Dermis blood vessel endothelial cell (primary cell): ENCODE results near the gene BDNF. TPM values are rescaled to one million over a fixed set of nuclear protein-coding genes. Genes with fewer than 3 reads are reported as not detected.
A peak's percentile ranks its signal among the peaks of the same experiment; 100 is the strongest.

Experiments used
- DNase-seq: peaks from one replicate; pipeline ENCODE4 v3.0.0; 2010
- total RNA-seq: library from RNA; depleted of rRNA; stranded (reverse); fragments of >200 nt; gene quantifications from 2 replicates; pipeline ENCODE4 v1.2.3, GENCODE V29; 2014

Gene BDNF
- total RNA-seq, 1 donor from 2014 or later, result 0.85 TPM

- DNase-seq, result peak; percentile 48
Observed at GRCh38 chr11:27705873-27706820, 5.9 kb upstream of the BDNF start.

DNA sequence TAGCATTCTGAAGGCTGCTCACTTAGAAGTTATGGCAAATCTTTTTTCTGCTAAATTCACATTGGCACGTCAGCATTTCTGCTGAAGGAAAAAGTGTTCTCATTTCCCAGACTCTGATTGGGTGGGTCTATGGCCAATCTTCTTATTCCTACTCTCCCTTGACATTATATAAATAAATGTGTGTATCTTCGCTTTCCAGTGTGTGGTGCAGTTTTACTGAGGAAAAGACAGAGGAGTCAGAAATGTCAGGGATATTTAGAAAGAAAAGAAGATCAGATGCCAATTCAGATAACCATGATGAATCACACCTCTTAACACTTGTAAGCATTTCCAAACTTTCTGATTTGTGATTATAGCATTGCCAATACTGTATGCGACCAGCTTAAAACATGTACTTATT lies 3.2 kb upstream of the BDNF start:
- DNase-seq, result no peak

DNA sequence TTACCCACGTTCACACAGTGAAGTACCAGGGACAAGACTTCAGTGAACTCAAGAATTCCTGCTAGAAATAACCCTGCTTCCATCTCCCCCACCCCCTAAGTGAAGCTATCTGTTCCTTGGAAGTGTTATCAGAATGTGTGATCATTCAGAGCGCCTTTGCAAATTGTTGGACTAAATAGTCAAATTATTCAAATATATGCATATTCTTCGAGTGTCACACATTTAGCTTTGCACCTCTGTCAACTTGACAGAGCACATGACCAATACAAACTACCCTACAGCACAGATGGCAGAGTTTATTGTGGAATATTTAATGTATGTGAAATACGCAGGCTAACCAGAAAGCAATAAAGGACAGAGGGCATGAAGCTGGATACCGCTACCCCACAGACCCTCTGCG lies 2.6 kb upstream of the BDNF start:
- DNase-seq, result no peak

- peak; percentile 65 for DNase-seq
Observed at GRCh38 chr11:27701355-27702105, 1.3 kb upstream of the BDNF start.

DNA sequence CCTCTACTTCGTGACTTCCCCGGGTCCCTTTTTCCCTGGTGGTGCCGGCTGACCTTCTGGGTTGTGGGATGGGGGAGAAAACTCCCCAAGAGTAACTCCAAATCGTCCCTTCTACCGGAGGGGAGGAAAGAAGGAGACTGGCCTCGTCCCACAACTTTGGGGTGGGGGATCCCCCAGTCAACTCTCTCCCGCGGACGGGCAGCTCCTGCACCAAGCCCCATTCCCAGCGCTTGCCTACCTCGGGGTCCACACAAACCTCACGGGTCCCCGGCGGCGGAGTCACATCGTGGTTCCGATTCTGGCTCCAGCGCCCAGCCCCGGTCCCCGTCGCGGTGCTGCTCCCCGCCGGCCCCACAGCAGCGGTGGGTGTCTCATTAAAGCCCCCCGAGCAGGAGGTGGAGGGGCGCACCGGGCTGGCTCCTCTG lies 317 bp downstream of the BDNF start:
- DNase-seq, result no peak

DNA sequence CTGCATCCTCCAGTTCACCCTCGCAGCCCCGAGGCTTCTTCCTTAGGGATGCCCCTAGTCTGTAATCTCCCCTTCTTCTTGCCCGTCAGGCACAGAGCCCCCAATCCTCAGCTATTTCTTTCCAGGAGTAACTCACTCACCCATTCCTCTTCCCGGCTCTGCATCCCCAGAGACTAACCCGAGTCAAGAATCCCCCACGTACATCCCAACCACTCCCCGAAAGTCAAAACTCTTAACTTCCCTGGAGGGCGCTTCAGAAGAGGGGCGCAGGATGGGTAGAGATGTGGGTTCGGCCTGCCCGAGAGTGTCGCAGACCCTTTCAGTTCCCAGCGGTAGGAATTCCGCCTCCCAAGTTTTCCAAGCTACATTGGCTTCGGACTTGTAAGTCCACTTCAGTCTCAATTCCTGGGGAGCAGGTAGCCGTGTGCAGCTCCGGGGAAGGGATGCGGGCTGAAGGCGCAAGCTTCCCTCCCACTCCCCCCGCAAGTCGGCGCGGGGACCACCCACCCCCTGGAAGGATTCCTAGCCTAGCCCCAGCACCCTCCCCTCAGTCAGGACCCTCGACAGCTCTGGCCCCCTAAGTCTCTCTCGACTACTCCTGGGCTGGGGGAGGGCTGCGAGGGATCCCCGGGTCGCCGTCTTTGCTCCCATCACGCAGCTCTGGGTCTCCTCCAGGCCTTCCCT lies 871 bp downstream of the BDNF start:
- peak; percentile 67 for DNase-seq

- peak; percentile 91 for DNase-seq
Observed at GRCh38 chr11:27698872-27699241, 1.4 kb downstream of the BDNF start.

GRCh38 chr11:27697679-27698275 lies 2.5 kb downstream of the BDNF start:
- no peak for DNase-seq

GRCh38 chr11:27696961-27697360 lies 3.3 kb downstream of the BDNF start:
- DNase-seq, result no peak

- no peak for DNase-seq
Observed at GRCh38 chr11:27696115-27696514, 4.1 kb downstream of the BDNF start.

GRCh38 chr11:27694992-27695391 lies 5.3 kb downstream of the BDNF start:
- peak; percentile 65 for DNase-seq

DNA sequence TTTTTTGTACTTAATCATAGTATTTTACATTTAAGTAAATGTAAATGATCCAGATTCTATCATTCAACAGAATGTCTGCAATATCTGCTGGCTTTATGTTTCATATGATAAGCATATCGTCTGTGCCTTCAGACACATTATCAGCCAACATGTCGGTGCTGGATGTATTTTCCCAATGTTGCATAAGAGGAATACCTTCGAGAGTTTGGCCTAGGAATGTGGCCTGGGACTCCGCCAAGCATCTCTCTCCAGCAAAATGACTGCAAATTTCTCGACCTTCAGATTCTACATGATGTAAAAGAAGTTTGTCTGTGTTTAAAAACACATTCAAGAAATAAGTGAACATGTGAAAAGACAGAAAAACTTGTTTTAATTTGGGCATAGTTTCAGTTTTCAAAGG lies 6.9 kb downstream of the BDNF start:
- DNase-seq, result no peak

DNA sequence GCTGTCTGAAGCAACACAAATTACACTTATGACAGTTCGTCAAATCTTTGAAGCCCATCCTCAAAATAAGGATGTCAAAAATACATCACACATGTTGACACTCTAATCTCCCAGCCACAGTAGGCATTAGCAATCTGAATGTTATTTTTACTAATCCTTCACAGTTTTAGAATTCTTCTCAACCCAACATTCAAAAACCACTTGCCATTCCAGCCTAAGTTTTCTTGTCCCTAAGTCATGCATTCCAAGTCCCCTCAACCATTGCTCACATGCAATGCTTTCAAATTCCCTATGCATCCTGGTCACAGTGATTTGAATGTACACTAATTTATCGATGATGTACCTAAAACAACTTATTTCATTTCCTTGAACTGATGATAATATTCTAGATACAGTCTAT lies 7.5 kb downstream of the BDNF start:
- no peak for DNase-seq

GRCh38 chr11:27688076-27688475 lies 12.2 kb downstream of the BDNF start:
- no peak for DNase-seq

- no peak for DNase-seq
Observed at GRCh38 chr11:27681664-27682063, 18.6 kb downstream of the BDNF start.

DNA sequence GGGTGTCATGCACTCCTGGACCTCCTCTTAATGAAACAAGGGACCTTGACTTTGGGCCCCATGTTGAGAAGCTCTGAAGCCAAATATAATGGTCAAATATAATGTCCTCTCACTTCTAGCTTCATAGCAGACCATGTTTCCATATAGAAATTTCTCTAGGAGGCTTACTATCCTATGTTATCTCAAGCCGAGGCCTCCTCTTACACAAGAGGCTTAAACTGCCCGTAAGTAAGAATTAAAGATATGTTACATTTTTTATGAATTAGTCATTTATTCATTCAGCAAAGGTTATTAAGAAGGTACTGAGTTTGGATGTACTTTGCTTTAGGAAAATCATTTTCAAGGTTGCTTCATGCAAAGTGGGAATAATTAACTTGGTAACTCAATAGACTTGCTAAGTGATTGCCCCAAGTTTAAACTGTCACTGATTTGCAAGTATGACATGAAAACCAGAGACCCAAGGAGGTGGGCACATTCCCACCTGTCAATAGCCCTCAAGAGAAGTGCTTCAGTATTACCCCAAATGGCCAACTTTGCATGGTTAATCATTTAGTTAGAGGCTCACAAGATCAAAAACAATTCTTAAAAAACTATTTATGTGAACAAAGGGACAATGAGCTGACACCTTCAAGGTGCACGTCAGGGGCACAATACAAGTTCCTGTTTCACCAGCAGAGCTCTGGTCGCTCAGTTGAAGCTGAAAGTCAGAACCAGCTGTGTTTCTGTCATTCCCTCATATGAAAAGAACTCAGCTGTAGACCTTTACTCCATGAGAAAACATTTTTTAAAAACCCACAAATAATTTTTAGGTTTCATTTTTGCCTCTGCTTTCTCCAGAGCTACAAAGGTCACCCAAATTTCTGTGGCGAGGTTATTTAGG lies 20.9 kb downstream of the BDNF start:
- DNase-seq, result no peak

- no peak for DNase-seq
Observed at GRCh38 chr11:27678242-27678641, 22.0 kb downstream of the BDNF start.

DNA sequence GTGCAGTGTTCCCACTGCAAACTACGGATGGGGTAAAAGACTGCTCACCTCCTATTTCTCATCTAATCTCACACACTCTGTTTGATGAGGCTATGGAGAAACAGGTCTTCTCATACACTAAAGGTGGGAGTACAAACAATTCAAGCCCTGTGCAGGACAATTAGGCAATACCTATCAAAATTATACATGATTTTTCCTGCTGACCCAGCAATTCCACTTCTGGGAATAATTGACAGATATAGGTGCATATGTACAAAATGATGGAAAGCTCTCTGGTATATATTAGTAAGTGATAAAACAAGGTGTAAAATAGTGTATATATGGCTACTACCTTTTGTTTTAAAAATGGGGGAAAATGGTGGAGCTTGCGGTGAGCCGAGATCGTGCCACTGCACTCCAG lies 23.1 kb downstream of the BDNF start:
- no peak for DNase-seq

GRCh38 chr11:27673979-27674663 lies 26.1 kb downstream of the BDNF start:
- no peak for DNase-seq

- no peak for DNase-seq
Observed at GRCh38 chr11:27672836-27673464, 27.3 kb downstream of the BDNF start.
